H9 (cell line): ENCODE measurements around the gene MAPKAP1. TPM values are rescaled to one million over a fixed set of nuclear protein-coding genes. Genes with fewer than 3 reads are reported as not detected.

Experiments
- DNase-seq: peaks from one replicate; pipeline ENCODE4 v3.0.0-alpha.2; 2017
- H2AFZ ChIP-seq: one replicate; pipeline ENCODE4 v1.6.1; 2013; ENCODE audit warnings: mild to moderate bottlenecking, low read length, control low read depth, moderate library complexity
- H2AK5ac ChIP-seq: 2 replicates; pipeline ENCODE4 v1.6.1; 2013; ENCODE audit warnings: low read length, control low read depth, mixed read lengths; ENCODE audit not compliant: insufficient read length
- H2BK120ac ChIP-seq: one replicate; pipeline ENCODE4 v1.6.1; 2013; ENCODE audit warnings: low read depth, mild to moderate bottlenecking, low read length, control low read depth, inconsistent platforms; ENCODE audit not compliant: poor library complexity, severe bottlenecking
- H2BK12ac ChIP-seq: 2 replicates; pipeline ENCODE4 v1.6.1; 2013; ENCODE audit warnings: low read length, control low read depth, mixed read lengths, low read depth; ENCODE audit not compliant: insufficient read length
- H2BK15ac ChIP-seq: 2 replicates; pipeline ENCODE4 v1.6.1; 2013; ENCODE audit warnings: low read depth, low read length, control low read depth
- H2BK20ac ChIP-seq: one replicate; pipeline ENCODE4 v1.6.1; 2013; ENCODE audit warnings: low read depth, mild to moderate bottlenecking, low read length, control low read depth, inconsistent platforms; ENCODE audit not compliant: poor library complexity, severe bottlenecking
- H2BK5ac ChIP-seq: 2 replicates; pipeline ENCODE4 v1.6.1; 2013; ENCODE audit warnings: low read length, control low read depth, mixed read lengths; ENCODE audit not compliant: insufficient read length
- H3K14ac ChIP-seq: 2 replicates; pipeline ENCODE4 v1.6.1; 2013; ENCODE audit warnings: low read length, control low read depth; ENCODE audit not compliant: insufficient read depth
- H3K18ac ChIP-seq: 2 replicates; pipeline ENCODE4 v1.6.1; 2013; ENCODE audit warnings: low read depth, mild to moderate bottlenecking, mixed read lengths, low read length, control low read depth; ENCODE audit not compliant: insufficient read length
- H3K23ac ChIP-seq: 2 replicates; pipeline ENCODE4 v1.6.1; 2013; ENCODE audit warnings: low read length, control low read depth, mixed read lengths, low read depth; ENCODE audit not compliant: insufficient read length
- H3K23me2 ChIP-seq: 2 replicates; pipeline ENCODE4 v1.6.1; 2013; ENCODE audit warnings: low read depth, mild to moderate bottlenecking, mixed read lengths, low read length, control low read depth; ENCODE audit not compliant: insufficient read length, poor library complexity, severe bottlenecking
- H3K27ac ChIP-seq: 2 replicates; pipeline ENCODE4 v1.5.1; 2013; ENCODE audit warnings: low read length, control low read depth, mixed read lengths, low read depth; ENCODE audit not compliant: insufficient read length
- H3K27me3 ChIP-seq: 2 replicates; pipeline ENCODE4 v1.6.1; 2013; ENCODE audit warnings: low read length, control low read depth, inconsistent platforms; ENCODE audit not compliant: insufficient read depth
- H3K4ac ChIP-seq: 2 replicates; pipeline ENCODE4 v1.6.1; 2013; ENCODE audit warnings: low read depth, mild to moderate bottlenecking, control low read depth, inconsistent platforms, low read length, moderate library complexity
- H3K4me1 ChIP-seq: 2 replicates; pipeline ENCODE4 v1.6.1; 2013; ENCODE audit warnings: low read length, control low read depth, inconsistent platforms; ENCODE audit not compliant: insufficient read depth
- H3K4me2 ChIP-seq: 2 replicates; pipeline ENCODE4 v1.6.1; 2013; ENCODE audit warnings: low read length, control low read depth, mixed read lengths; ENCODE audit not compliant: insufficient read length, insufficient read depth
- H3K56ac ChIP-seq: 2 replicates; pipeline ENCODE4 v1.6.1; 2013; ENCODE audit warnings: low read depth, mild to moderate bottlenecking, mixed read lengths, low read length, control low read depth; ENCODE audit not compliant: insufficient read length
- H3K79me1 ChIP-seq: 2 replicates; pipeline ENCODE4 v1.6.1; 2013; ENCODE audit warnings: low read depth, mild to moderate bottlenecking, moderate library complexity, low read length, control low read depth, inconsistent platforms; ENCODE audit not compliant: insufficient read depth, poor library complexity, severe bottlenecking
- H3K79me2 ChIP-seq: 2 replicates; pipeline ENCODE4 v1.6.1; 2013; ENCODE audit warnings: low read length, control low read depth, inconsistent platforms; ENCODE audit not compliant: insufficient read depth
- H3K9ac ChIP-seq: 2 replicates; pipeline ENCODE4 v1.6.1; 2013; ENCODE audit warnings: low read length, control low read depth, mixed read lengths; ENCODE audit not compliant: insufficient read length; ENCODE audit errors: extremely low read depth
- H3K9me3 ChIP-seq: one replicate; pipeline ENCODE4 v1.6.1; 2013; ENCODE audit warnings: low read depth, low read length, inconsistent platforms; ENCODE audit not compliant: control insufficient read depth
- H3T11ph ChIP-seq: one replicate; pipeline ENCODE4 v1.6.1; 2013; ENCODE audit warnings: mild to moderate bottlenecking, low read length, control low read depth, inconsistent platforms
- H4K20me1 ChIP-seq: one replicate; pipeline ENCODE4 v1.6.1; 2013; ENCODE audit not compliant: control insufficient read depth, insufficient read length, insufficient read depth
- H4K5ac ChIP-seq: 2 replicates; pipeline ENCODE4 v1.6.1; 2013; ENCODE audit warnings: low read depth, mild to moderate bottlenecking, mixed read lengths, low read length, control low read depth; ENCODE audit not compliant: insufficient read length
- H4K8ac ChIP-seq: replicated peaks from 2 replicates; pipeline ENCODE4 v1.6.1; 2013; ENCODE audit warnings: low read length, control low read depth, mixed read lengths, low read depth; ENCODE audit not compliant: insufficient read length
- H4K91ac ChIP-seq: 2 replicates; pipeline ENCODE4 v1.6.1; 2013; ENCODE audit warnings: low read depth, mild to moderate bottlenecking, moderate library complexity, mixed read lengths, low read length, control low read depth; ENCODE audit not compliant: insufficient read length
- H3K27ac Mint-ChIP-seq, 3 experiments: 2 replicates in 2 of 3; 3 replicates in 1 of 3; pipeline ENCODE4 v1.8.0; 2020 to 2021; ENCODE audit warnings: mixed read lengths in 3 of 3, mild to moderate bottlenecking in 1 of 3, moderate library complexity in 1 of 3
- H3K27me3 Mint-ChIP-seq: 2 replicates; pipeline ENCODE4 v1.8.0; 2021; ENCODE audit warnings: low read depth, mild to moderate bottlenecking, moderate library complexity, mixed read lengths
- H3K36me3 Mint-ChIP-seq, 3 experiments: 2 replicates in 2 of 3; 3 replicates in 1 of 3; pipeline ENCODE4 v1.8.0; 2020 to 2021; ENCODE audit warnings: low read depth in 3 of 3, mixed read lengths in 3 of 3; ENCODE audit not compliant: insufficient read depth in 1 of 3
- H3K4me1 Mint-ChIP-seq, 2 experiments: 2 replicates each; pipeline ENCODE4 v1.8.0; 2020; ENCODE audit warnings: mixed read lengths in 2 of 2
- H3K4me3 Mint-ChIP-seq, 2 experiments: 2 replicates in 1 of 2; 3 replicates in 1 of 2; pipeline ENCODE4 v1.8.0; 2020 to 2021; ENCODE audit warnings: mild to moderate bottlenecking in 2 of 2, mixed read lengths in 2 of 2, moderate library complexity in 1 of 2
- H3K9me3 Mint-ChIP-seq, 2 experiments: 2 replicates in 1 of 2; 3 replicates in 1 of 2; pipeline ENCODE4 v1.8.0; 2020; ENCODE audit warnings: mild to moderate bottlenecking in 2 of 2, mixed read lengths in 2 of 2, moderate library complexity in 1 of 2
- WGBS: extraction: QIAGEN DNeasy Blood & Tissue Kit; methylation state at CpG from one replicate; pipeline ENCODE4 v1.1.7; 2013; ENCODE audit warnings: missing lambda C conversion rate, low lambda C conversion rate, mixed read lengths; ENCODE audit not compliant: insufficient read length; ENCODE audit errors: extremely low coverage; 5-methylcytosine and 5-hydroxymethylcytosine counted together
- total RNA-seq: library from RNA; stranded (reverse); gene quantifications from 2 replicates; pipeline ENCODE4 v1.2.1, GENCODE V29; 2021
- TF ChIP-seq, protein P1 (sequence below): fragments of 200-600 bp; sonication (generic); conservative IDR thresholded peaks from 3 replicates; pipeline ENCODE4 v1.8.0; 2021; ENCODE audit warnings: antibody characterized with exemption, mild to moderate bottlenecking

Gene MAPKAP1
- total RNA-seq, 1 experiment from 2014 or later = 97.0 TPM

DNA sequence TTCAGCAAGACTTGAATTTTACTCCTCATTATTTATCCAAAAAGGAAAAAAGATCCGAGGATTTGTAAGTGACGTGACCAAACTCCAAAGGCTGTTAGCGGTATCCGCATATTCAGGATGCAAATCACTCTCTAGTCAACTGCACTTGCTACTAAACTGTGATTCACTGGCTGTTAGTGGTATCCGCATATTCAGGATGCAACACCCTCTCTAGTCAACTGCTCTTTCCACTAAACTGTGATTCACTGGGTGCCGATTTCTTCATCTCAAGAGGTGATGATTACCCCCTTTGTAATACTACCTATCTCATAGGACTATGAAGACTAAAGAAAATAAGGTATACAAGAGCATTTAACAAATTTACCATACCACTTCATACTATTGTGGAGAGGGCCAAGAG lies 5.7 kb downstream of the MAPKAP1 start:
- peak overlapping the region; percentile 11 for H3K4me2 ChIP-seq
- H3T11ph ChIP-seq = no peak overlapping the region
- H3K79me2 ChIP-seq = peaks cover 35% of the 10 kb centered on the region; the same call in 1 of the 2 replicates
- H2BK120ac ChIP-seq = no peak overlapping the region
- no peak overlapping the region for H3K4ac ChIP-seq
- no peak overlapping the region for H3K18ac ChIP-seq
- H2BK12ac ChIP-seq = no peak overlapping the region
- H3K27me3 ChIP-seq = no peaks in the 10 kb centered on the region
- no peak overlapping the region for H3K23ac ChIP-seq
- H2AK5ac ChIP-seq = no peak overlapping the region
- H4K8ac ChIP-seq = no peak overlapping the region
- H4K5ac ChIP-seq = no peak overlapping the region
- WGBS = no CpG with 5 or more reads among the region's 6 CpGs
- peak overlapping the region in 1 of 2 experiments; percentile 50; a peak in 2 of 5 replicates for H3K4me3 Mint-ChIP-seq
- no peak overlapping the region for H3K9ac ChIP-seq
- peak; percentile 50 for DNase-seq
- no peak overlapping the region for H3K14ac ChIP-seq
- no peaks in the 10 kb centered on the region for H3K36me3 Mint-ChIP-seq
- no peak overlapping the region for H2BK15ac ChIP-seq
- H4K91ac ChIP-seq = no peak overlapping the region
- H2BK5ac ChIP-seq = no peak overlapping the region
- no peak overlapping the region for H3K56ac ChIP-seq
- H3K9me3 ChIP-seq = no peaks in the 10 kb centered on the region
- peaks cover 35 to 47% of the 10 kb centered on the region in 2 experiments for H3K4me1 Mint-ChIP-seq
- H3K27me3 Mint-ChIP-seq = no peaks in the 10 kb centered on the region
- H3K9me3 Mint-ChIP-seq = no peaks in the 10 kb centered on the region
- peak overlapping the region; percentile 66 for H3K27ac ChIP-seq
- TF ChIP-seq, protein P1, sequence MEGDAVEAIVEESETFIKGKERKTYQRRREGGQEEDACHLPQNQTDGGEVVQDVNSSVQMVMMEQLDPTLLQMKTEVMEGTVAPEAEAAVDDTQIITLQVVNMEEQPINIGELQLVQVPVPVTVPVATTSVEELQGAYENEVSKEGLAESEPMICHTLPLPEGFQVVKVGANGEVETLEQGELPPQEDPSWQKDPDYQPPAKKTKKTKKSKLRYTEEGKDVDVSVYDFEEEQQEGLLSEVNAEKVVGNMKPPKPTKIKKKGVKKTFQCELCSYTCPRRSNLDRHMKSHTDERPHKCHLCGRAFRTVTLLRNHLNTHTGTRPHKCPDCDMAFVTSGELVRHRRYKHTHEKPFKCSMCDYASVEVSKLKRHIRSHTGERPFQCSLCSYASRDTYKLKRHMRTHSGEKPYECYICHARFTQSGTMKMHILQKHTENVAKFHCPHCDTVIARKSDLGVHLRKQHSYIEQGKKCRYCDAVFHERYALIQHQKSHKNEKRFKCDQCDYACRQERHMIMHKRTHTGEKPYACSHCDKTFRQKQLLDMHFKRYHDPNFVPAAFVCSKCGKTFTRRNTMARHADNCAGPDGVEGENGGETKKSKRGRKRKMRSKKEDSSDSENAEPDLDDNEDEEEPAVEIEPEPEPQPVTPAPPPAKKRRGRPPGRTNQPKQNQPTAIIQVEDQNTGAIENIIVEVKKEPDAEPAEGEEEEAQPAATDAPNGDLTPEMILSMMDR = no peak
- H3K27ac Mint-ChIP-seq = peak overlapping the region in 2 of 3 experiments; percentile 95 to 96; a peak in 5 of 7 replicates
- H3K23me2 ChIP-seq = peaks cover under 1% of the 10 kb centered on the region
- peaks cover 13% of the 10 kb centered on the region for H3K79me1 ChIP-seq
- no peak overlapping the region for H2AFZ ChIP-seq
- no peaks in the 10 kb centered on the region for H4K20me1 ChIP-seq
- H2BK20ac ChIP-seq = no peak overlapping the region
- peaks cover 6% of the 10 kb centered on the region; the same call in 1 of the 2 replicates for H3K4me1 ChIP-seq
